Measurements from ENCODE around the gene SH3PXD2A.
A peak's percentile ranks its signal among the peaks of the same experiment; 100 is the strongest.

The SH3PXD2A gene

GRCh38 chr10:103648251-103648635, 207.1 kb downstream of the SH3PXD2A start:
- Histone ChIP-seq H4K12ac (ENCODE audit: low read depth, low read length) (no peak overlapping the region), H2BK120ac (ENCODE audit: insufficient read depth, low read length, poor library complexity) (no peak overlapping the region), H4K91ac (ENCODE audit: low read depth, low read length) (no peak overlapping the region), H3K14ac (ENCODE audit: low read length) (no peak overlapping the region), H3K36me3 (ENCODE audit: control insufficient read depth in 1 of 2, insufficient read depth in 2 of 2, low read length in 2 of 2) (peaks cover 0 to 2% of the 10 kb centered on the region in 2 experiments), H3K9ac (ENCODE audit: low read length) (no peak overlapping the region), H3K23ac (ENCODE audit: low read length) (no peak overlapping the region), H2AK5ac (ENCODE audit: low read length) (no peak overlapping the region), H4K8ac (ENCODE audit: low read depth, low read length) (no peak overlapping the region), H2BK12ac (ENCODE audit: low read length) (no peak overlapping the region), H3K27me3 (ENCODE audit: insufficient read depth, low read length) (no peaks in the 10 kb centered on the region), H2AFZ (ENCODE audit: insufficient read depth, low read length, poor library complexity) (no peak overlapping the region), H2BK5ac (ENCODE audit: low read depth, low read length, poor library complexity) (no peak overlapping the region), H3K4ac (ENCODE audit: low read depth, low read length) (no peak overlapping the region), H3K4me1 (ENCODE audit: control insufficient read depth in 1 of 2, insufficient read depth in 2 of 2, low read length in 2 of 2) (peaks cover 9 to 10% of the 10 kb centered on the region in 2 experiments), H3K4me3 (ENCODE audit: low read depth, low read length) (no peak overlapping the region), H3K4me2 (ENCODE audit: low read length) (no peak overlapping the region), H3K79me1 (ENCODE audit: low read length) (no peaks in the 10 kb centered on the region), H3K18ac (ENCODE audit: low read length) (no peak overlapping the region), H3K27ac (ENCODE audit: low read depth, low read length) (no peak overlapping the region), H3K79me2 (ENCODE audit: control insufficient read depth, insufficient read depth, low read length, poor library complexity) (no peaks in the 10 kb centered on the region), H3K9me3 (ENCODE audit: insufficient read depth, low read depth, low read length) (no peaks in the 10 kb centered on the region)
- WGBS (ENCODE audit: extremely low coverage, insufficient coverage, insufficient read length) = no CpG with 5 or more reads among the region's 8 CpGs
- DNase-seq = no peak

DNA sequence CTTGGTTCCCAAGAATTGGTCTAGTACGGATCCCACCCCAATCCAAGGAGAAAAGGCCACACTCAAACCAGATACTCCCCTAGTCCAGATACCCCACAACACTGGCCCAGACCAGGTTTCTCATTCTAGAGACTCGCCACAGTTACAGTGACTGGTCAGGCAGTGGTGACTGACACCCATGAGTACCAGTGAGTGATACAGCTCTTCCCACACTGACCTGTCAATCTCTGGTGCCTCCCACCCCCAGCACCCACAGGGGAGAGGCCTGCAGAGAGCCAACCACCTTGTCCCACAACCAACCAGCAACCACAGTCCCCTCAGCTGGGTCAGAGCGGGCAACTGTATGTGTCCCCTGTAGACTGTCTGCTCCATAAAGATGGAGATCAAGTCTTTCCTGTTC, 209.1 kb downstream of the SH3PXD2A start:
- no peak overlapping the region for H2BK5ac ChIP-seq (ENCODE audit: low read depth, low read length, poor library complexity)
- no peak overlapping the region for H3K4me2 ChIP-seq (ENCODE audit: low read length)
- no peak overlapping the region for H3K9ac ChIP-seq (ENCODE audit: low read length)
- no peaks in the 10 kb centered on the region for H3K79me2 ChIP-seq (ENCODE audit: control insufficient read depth, insufficient read depth, low read length, poor library complexity)
- peaks cover 9 to 10% of the 10 kb centered on the region in 2 experiments for H3K4me1 ChIP-seq (ENCODE audit: control insufficient read depth in 1 of 2, insufficient read depth in 2 of 2, low read length in 2 of 2)
- H2BK12ac ChIP-seq (ENCODE audit: low read length) = no peak overlapping the region
- H4K91ac ChIP-seq (ENCODE audit: low read depth, low read length) = no peak overlapping the region
- no peaks in the 10 kb centered on the region for H3K27me3 ChIP-seq (ENCODE audit: insufficient read depth, low read length)
- no peak overlapping the region for H4K12ac ChIP-seq (ENCODE audit: low read depth, low read length)
- no peaks in the 10 kb centered on the region for H3K9me3 ChIP-seq (ENCODE audit: insufficient read depth, low read depth, low read length)
- H2BK120ac ChIP-seq (ENCODE audit: insufficient read depth, low read length, poor library complexity) = no peak overlapping the region
- no peak for DNase-seq
- WGBS (ENCODE audit: extremely low coverage, insufficient coverage, insufficient read length) = no CpG with 5 or more reads among the region's 3 CpGs
- H4K8ac ChIP-seq (ENCODE audit: low read depth, low read length) = no peak overlapping the region
- no peak overlapping the region for H3K14ac ChIP-seq (ENCODE audit: low read length)
- H3K18ac ChIP-seq (ENCODE audit: low read length) = no peak overlapping the region
- no peak overlapping the region for H3K4ac ChIP-seq (ENCODE audit: low read depth, low read length)
- no peak overlapping the region for H3K27ac ChIP-seq (ENCODE audit: low read depth, low read length)
- H3K4me3 ChIP-seq (ENCODE audit: low read depth, low read length) = no peak overlapping the region
- no peak overlapping the region for H2AK5ac ChIP-seq (ENCODE audit: low read length)
- H3K36me3 ChIP-seq (ENCODE audit: control insufficient read depth in 1 of 2, insufficient read depth in 2 of 2, low read length in 2 of 2) = peaks cover 0 to 2% of the 10 kb centered on the region in 2 experiments
- H2AFZ ChIP-seq (ENCODE audit: insufficient read depth, low read length, poor library complexity) = no peak overlapping the region
- H3K23ac ChIP-seq (ENCODE audit: low read length) = no peak overlapping the region
- no peaks in the 10 kb centered on the region for H3K79me1 ChIP-seq (ENCODE audit: low read length)

DNA sequence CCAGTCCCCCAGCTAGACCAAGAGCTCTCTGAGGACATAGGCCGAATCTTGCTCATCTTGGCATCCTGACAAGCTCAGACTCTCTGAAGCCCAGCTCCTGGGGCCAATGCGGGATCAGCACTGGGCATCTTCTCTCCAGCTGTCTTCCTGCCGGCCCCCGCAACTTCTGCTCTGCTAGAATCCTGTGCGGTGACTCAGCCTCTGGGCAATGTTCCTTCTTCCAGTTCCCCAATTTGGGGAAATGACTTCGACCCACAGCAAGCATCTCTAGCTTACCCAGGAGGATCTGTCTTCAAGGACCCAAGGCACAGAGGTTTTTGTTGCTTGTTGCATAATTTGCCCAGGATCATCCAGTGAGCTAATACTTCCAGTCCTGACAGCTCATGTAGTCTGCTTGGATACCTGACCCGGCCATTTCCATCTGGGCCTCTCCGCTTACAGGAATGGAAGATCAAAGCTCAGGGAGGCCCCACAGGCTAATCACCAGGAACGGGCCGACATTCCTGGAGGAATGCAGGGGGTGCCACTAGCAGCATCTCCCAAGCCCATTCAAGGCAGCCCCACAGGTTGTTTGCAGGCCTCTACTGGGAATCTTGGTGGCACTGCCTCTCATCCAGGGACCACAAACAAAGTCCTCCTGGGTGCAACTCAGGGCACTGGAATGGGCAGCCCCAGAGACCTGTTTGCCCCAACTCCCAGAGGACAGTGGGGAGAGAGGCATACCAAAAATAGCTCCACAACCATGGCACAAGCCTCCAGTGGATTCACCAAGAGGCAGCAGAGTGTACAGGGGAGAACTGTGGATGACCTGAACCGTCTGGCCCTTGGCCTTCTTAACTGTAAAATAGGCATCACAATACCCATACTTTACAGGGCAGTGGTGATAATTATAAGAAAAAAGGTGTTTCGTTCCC, 210.0 kb downstream of the SH3PXD2A start:
- no peaks in the 10 kb centered on the region for H3K79me2 ChIP-seq (ENCODE audit: control insufficient read depth, insufficient read depth, low read length, poor library complexity)
- H3K9ac ChIP-seq (ENCODE audit: low read length) = no peak overlapping the region
- H2BK12ac ChIP-seq (ENCODE audit: low read length) = no peak overlapping the region
- H3K4me3 ChIP-seq (ENCODE audit: low read depth, low read length) = no peak overlapping the region
- H3K23ac ChIP-seq (ENCODE audit: low read length) = no peak overlapping the region
- no CpG with 5 or more reads among the region's 12 CpGs for WGBS (ENCODE audit: extremely low coverage, insufficient coverage, insufficient read length)
- H2AFZ ChIP-seq (ENCODE audit: insufficient read depth, low read length, poor library complexity) = no peak overlapping the region
- no peaks in the 10 kb centered on the region for H3K9me3 ChIP-seq (ENCODE audit: insufficient read depth, low read depth, low read length)
- H4K8ac ChIP-seq (ENCODE audit: low read depth, low read length) = no peak overlapping the region
- H3K27me3 ChIP-seq (ENCODE audit: insufficient read depth, low read length) = no peaks in the 10 kb centered on the region
- no peak overlapping the region for H2AK5ac ChIP-seq (ENCODE audit: low read length)
- H3K18ac ChIP-seq (ENCODE audit: low read length) = no peak overlapping the region
- DNase-seq = peak; percentile 61 to 75
- H3K4ac ChIP-seq (ENCODE audit: low read depth, low read length) = no peak overlapping the region
- no peak overlapping the region for H2BK5ac ChIP-seq (ENCODE audit: low read depth, low read length, poor library complexity)
- H3K4me1 ChIP-seq (ENCODE audit: control insufficient read depth in 1 of 2, insufficient read depth in 2 of 2, low read length in 2 of 2) = peaks cover 9 to 10% of the 10 kb centered on the region in 2 experiments
- H3K36me3 ChIP-seq (ENCODE audit: control insufficient read depth in 1 of 2, insufficient read depth in 2 of 2, low read length in 2 of 2) = peaks cover 0 to 2% of the 10 kb centered on the region in 2 experiments
- no peaks in the 10 kb centered on the region for H3K79me1 ChIP-seq (ENCODE audit: low read length)
- no peak overlapping the region for H4K91ac ChIP-seq (ENCODE audit: low read depth, low read length)
- H4K12ac ChIP-seq (ENCODE audit: low read depth, low read length) = no peak overlapping the region
- H2BK120ac ChIP-seq (ENCODE audit: insufficient read depth, low read length, poor library complexity) = no peak overlapping the region
- H3K14ac ChIP-seq (ENCODE audit: low read length) = no peak overlapping the region
- H3K27ac ChIP-seq (ENCODE audit: low read depth, low read length) = no peak overlapping the region
- H3K4me2 ChIP-seq (ENCODE audit: low read length) = no peak overlapping the region

DNA sequence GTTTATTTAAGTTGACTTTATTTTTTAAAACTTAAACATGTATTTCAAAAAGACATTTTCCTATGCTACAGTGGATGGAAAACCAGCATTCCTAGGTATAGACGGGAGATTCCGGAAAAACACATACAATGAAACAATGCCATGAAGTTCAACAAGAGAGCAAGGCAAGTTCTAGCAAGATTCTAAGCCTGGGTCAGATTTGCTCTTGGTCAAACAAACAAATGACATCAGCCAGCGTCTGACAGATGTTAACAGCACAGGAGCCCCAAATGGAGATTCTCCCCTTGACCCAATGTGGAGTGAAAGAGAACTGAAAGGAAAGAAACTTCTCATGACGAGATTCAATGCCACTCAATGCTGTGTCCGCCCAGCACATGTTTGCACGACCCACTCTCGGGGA, 212.0 kb downstream of the SH3PXD2A start:
- no peak for DNase-seq
- Histone ChIP-seq H3K4me1 (ENCODE audit: control insufficient read depth in 1 of 2, insufficient read depth in 2 of 2, low read length in 2 of 2) (peaks cover 9 to 10% of the 10 kb centered on the region in 2 experiments), H3K36me3 (ENCODE audit: control insufficient read depth in 1 of 2, insufficient read depth in 2 of 2, low read length in 2 of 2) (peaks cover 0 to 2% of the 10 kb centered on the region in 2 experiments), H2BK120ac (ENCODE audit: insufficient read depth, low read length, poor library complexity) (no peak overlapping the region), H3K23ac (ENCODE audit: low read length) (no peak overlapping the region), H3K14ac (ENCODE audit: low read length) (no peak overlapping the region), H4K8ac (ENCODE audit: low read depth, low read length) (no peak overlapping the region), H3K18ac (ENCODE audit: low read length) (no peak overlapping the region), H2BK12ac (ENCODE audit: low read length) (no peak overlapping the region), H3K4ac (ENCODE audit: low read depth, low read length) (no peak overlapping the region), H2AK5ac (ENCODE audit: low read length) (no peak overlapping the region), H4K91ac (ENCODE audit: low read depth, low read length) (no peak overlapping the region), H3K4me2 (ENCODE audit: low read length) (no peak overlapping the region), H3K9ac (ENCODE audit: low read length) (no peak overlapping the region), H2AFZ (ENCODE audit: insufficient read depth, low read length, poor library complexity) (no peak overlapping the region), H3K4me3 (ENCODE audit: low read depth, low read length) (no peak overlapping the region), H3K27me3 (ENCODE audit: insufficient read depth, low read length) (no peaks in the 10 kb centered on the region), H3K27ac (ENCODE audit: low read depth, low read length) (no peak overlapping the region), H4K12ac (ENCODE audit: low read depth, low read length) (no peak overlapping the region), H3K79me2 (ENCODE audit: control insufficient read depth, insufficient read depth, low read length, poor library complexity) (no peaks in the 10 kb centered on the region), H2BK5ac (ENCODE audit: low read depth, low read length, poor library complexity) (no peak overlapping the region), H3K79me1 (ENCODE audit: low read length) (no peaks in the 10 kb centered on the region), H3K9me3 (ENCODE audit: insufficient read depth, low read depth, low read length) (no peaks in the 10 kb centered on the region)
- WGBS (ENCODE audit: extremely low coverage, insufficient coverage, insufficient read length) = no CpG with 5 or more reads among the region's 7 CpGs

All from trophoblast cell (in vitro differentiated cells and primary cell).